ENCODE results near the gene CNNM2.

The CNNM2 gene

DNA sequence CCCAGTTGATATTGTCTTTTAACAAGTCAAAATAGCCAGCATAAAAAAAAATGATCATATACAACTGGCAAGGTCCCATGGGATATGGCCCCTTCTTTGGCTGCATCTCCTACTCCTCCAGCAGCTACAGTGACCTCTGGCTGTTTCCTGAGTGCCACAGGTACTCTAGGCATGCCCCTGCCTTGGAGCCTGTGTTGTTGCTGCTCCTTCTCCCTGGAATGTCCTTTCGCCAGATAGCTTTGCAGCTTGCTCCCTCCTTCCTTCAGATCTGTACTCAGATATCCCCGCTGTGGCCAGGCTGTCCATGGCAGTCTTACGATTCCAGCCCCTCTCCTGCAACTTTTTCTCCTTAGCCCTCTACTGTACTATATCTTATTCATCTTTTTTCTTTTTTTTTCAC lies 23.3 kb downstream of the CNNM2 start:
- Histone ChIP-seq H3K4me1 (ENCODE audit: insufficient read depth, insufficient read length) (no peaks in the 10 kb centered on the region), H3K36me3 (ENCODE audit: insufficient read depth, insufficient read length, low read length) (no peaks in the 10 kb centered on the region), H3K9me3 (ENCODE audit: insufficient read depth, low read length) (no peaks in the 10 kb centered on the region), H3K27me3 (ENCODE audit: insufficient read depth, insufficient read length) (no peaks in the 10 kb centered on the region), H3K9ac (ENCODE audit: insufficient read length, low read depth) (no peak overlapping the region), H3K4me3 (ENCODE audit: insufficient read length, low read depth) (no peak overlapping the region)
- TF ChIP-seq YY1 (IDR thresholded peaks at IDR 0.05; ENCODE audit: insufficient read depth, insufficient read length) (no peak), ZNF274 (IDR thresholded peaks at IDR 0.05; ENCODE audit: low read depth, low read length) (no peak), SUZ12 (IDR thresholded peaks at IDR 0.05; ENCODE audit: extremely low read depth, insufficient read depth, insufficient read length) (no peak)
- DNase-seq (ENCODE audit: low read depth, low spot score) = no peak

DNA sequence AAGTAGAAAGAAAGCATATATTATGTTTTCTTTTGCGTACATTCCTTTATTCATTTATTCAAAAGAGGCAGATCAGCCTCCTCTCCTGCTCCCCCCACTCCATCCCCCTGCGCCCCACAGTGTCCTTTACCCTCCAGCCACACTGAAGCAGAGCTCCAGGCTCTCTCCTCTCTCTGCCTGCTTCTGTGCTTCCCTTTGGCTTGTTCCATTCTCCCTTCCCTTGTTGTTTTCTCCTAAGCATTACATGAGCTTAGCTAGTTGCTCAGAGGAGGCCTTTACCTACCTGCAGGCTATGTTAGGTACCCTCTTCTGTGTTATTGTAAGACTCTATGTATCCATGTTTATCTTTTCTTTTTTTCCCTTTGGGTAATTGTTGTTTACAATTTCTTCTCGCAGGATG lies 27.4 kb downstream of the CNNM2 start:
- TF ChIP-seq ZNF274 (IDR thresholded peaks at IDR 0.05; ENCODE audit: low read depth, low read length) (no peak), SUZ12 (IDR thresholded peaks at IDR 0.05; ENCODE audit: extremely low read depth, insufficient read depth, insufficient read length) (no peak), YY1 (IDR thresholded peaks at IDR 0.05; ENCODE audit: insufficient read depth, insufficient read length) (no peak)
- Histone ChIP-seq H3K9me3 (ENCODE audit: insufficient read depth, low read length) (no peaks in the 10 kb centered on the region), H3K9ac (ENCODE audit: insufficient read length, low read depth) (no peak overlapping the region), H3K4me3 (ENCODE audit: insufficient read length, low read depth) (no peak overlapping the region), H3K27me3 (ENCODE audit: insufficient read depth, insufficient read length) (no peaks in the 10 kb centered on the region), H3K36me3 (ENCODE audit: insufficient read depth, insufficient read length, low read length) (no peaks in the 10 kb centered on the region), H3K4me1 (ENCODE audit: insufficient read depth, insufficient read length) (no peaks in the 10 kb centered on the region)
- no peak for DNase-seq (ENCODE audit: low read depth, low spot score)

DNA sequence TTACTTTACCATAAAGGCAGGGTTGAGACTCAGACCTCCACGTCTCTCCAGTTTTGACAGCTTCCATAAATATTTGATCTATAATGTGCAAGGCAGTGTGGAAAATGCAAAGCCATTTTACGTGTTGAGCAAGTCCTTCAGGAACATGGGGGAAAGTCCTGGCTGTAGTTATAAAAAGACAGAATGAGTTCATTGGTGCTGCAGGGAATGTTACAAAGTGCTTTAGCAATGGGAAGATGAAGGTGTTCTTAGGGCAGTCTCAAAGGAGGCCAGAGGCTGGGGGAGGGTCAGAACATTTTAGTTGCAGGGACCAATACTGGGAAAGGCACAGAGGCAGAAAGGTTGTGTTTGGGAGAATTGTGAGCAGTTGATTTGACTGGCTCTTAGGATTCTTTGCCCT lies 27.9 kb downstream of the CNNM2 start:
- DNase-seq (ENCODE audit: low read depth, low spot score) = no peak

DNA sequence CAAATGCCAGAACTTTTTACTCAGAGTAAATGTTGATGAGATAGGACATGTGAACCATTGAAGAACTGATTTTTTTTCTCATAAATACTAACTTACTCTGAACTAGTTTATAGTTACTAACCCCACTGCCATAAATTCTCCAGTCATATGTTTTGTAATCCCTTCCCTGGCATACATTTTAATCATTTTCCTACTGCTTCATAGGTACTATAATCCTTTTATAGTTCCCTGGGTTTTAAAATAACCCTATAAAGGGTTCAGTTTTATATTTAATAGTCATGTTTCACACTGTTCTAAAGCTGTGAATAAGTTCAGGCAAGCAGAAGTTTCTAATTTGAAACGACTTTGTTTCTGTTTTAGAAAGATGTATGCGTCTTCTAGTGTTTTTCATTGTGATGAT lies 28.9 kb downstream of the CNNM2 start:
- Histone ChIP-seq H3K4me1 (ENCODE audit: insufficient read depth, insufficient read length) (no peaks in the 10 kb centered on the region), H3K9me3 (ENCODE audit: insufficient read depth, low read length) (no peaks in the 10 kb centered on the region), H3K9ac (ENCODE audit: insufficient read length, low read depth) (no peak overlapping the region), H3K36me3 (ENCODE audit: insufficient read depth, insufficient read length, low read length) (no peaks in the 10 kb centered on the region), H3K27me3 (ENCODE audit: insufficient read depth, insufficient read length) (no peaks in the 10 kb centered on the region), H3K4me3 (ENCODE audit: insufficient read length, low read depth) (no peak overlapping the region)
- TF ChIP-seq SUZ12 (IDR thresholded peaks at IDR 0.05; ENCODE audit: extremely low read depth, insufficient read depth, insufficient read length) (no peak), YY1 (IDR thresholded peaks at IDR 0.05; ENCODE audit: insufficient read depth, insufficient read length) (no peak), ZNF274 (IDR thresholded peaks at IDR 0.05; ENCODE audit: low read depth, low read length) (no peak)
- no peak for DNase-seq (ENCODE audit: low read depth, low spot score)

More for the DNA sequence above, 27.9 kb downstream of the CNNM2 start:
- H3K9me3 ChIP-seq (ENCODE audit: insufficient read depth, low read length) = no peaks in the 10 kb centered on the region
- no peaks in the 10 kb centered on the region for H3K36me3 ChIP-seq (ENCODE audit: insufficient read depth, insufficient read length, low read length)
- H3K9ac ChIP-seq (ENCODE audit: insufficient read length, low read depth) = no peak overlapping the region
- H3K4me1 ChIP-seq (ENCODE audit: insufficient read depth, insufficient read length) = no peaks in the 10 kb centered on the region
- TF ChIP-seq ZNF274 (IDR thresholded peaks at IDR 0.05; ENCODE audit: low read depth, low read length) = no peak
- no peak for TF ChIP-seq SUZ12 (IDR thresholded peaks at IDR 0.05; ENCODE audit: extremely low read depth, insufficient read depth, insufficient read length)
- TF ChIP-seq YY1 (IDR thresholded peaks at IDR 0.05; ENCODE audit: insufficient read depth, insufficient read length) = no peak
- H3K4me3 ChIP-seq (ENCODE audit: insufficient read length, low read depth) = no peak overlapping the region
- no peaks in the 10 kb centered on the region for H3K27me3 ChIP-seq (ENCODE audit: insufficient read depth, insufficient read length)

DNA sequence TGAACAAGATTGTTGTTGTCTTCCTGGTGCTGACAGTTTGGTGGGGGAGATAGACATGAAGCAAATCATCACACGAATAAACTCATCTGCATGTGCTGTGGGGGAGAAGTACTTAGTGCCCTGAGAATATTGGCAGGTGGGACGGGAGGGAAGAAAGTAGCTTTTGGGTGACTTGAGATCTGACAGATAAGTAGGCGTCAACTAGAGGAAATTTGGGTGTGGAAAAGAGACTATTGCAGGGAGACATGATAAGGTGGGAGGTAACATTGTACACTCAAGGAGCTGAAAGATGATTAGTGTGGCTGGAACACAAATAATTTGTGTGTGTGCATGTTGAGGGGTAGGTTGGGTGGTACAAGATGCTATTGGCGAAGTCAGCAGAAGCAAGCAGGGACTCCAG lies 30.1 kb downstream of the CNNM2 start:
- H3K9ac ChIP-seq (ENCODE audit: insufficient read length, low read depth) = no peak overlapping the region
- H3K4me1 ChIP-seq (ENCODE audit: insufficient read depth, insufficient read length) = no peaks in the 10 kb centered on the region
- H3K9me3 ChIP-seq (ENCODE audit: insufficient read depth, low read length) = no peaks in the 10 kb centered on the region
- H3K36me3 ChIP-seq (ENCODE audit: insufficient read depth, insufficient read length, low read length) = no peaks in the 10 kb centered on the region
- H3K4me3 ChIP-seq (ENCODE audit: insufficient read length, low read depth) = no peak overlapping the region
- H3K27me3 ChIP-seq (ENCODE audit: insufficient read depth, insufficient read length) = no peaks in the 10 kb centered on the region
- TF ChIP-seq YY1 (IDR thresholded peaks at IDR 0.05; ENCODE audit: insufficient read depth, insufficient read length) (no peak), SUZ12 (IDR thresholded peaks at IDR 0.05; ENCODE audit: extremely low read depth, insufficient read depth, insufficient read length) (no peak), ZNF274 (IDR thresholded peaks at IDR 0.05; ENCODE audit: low read depth, low read length) (no peak)
- no peak for DNase-seq (ENCODE audit: low read depth, low spot score)

DNA sequence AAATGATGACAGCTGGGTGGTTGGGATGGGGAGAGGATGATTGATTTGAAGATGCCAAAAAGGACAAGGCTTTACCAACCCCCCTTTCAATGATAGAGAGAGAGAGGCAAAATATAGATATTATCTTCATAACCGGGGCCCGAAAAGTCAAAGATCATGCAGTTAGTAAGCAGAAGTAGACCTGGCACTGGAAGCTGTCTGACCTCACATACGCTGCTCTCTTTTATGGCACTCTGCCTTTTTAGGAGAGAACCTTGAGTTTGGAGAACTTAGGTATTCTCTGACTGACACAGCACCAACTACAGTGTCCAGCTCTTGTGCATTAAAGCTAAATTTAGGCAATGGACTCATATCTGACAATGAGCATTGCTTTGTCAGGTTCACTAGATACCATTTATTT lies 30.7 kb downstream of the CNNM2 start:
- Histone ChIP-seq H3K4me3 (ENCODE audit: insufficient read length, low read depth) (no peak overlapping the region), H3K9ac (ENCODE audit: insufficient read length, low read depth) (no peak overlapping the region), H3K27me3 (ENCODE audit: insufficient read depth, insufficient read length) (no peaks in the 10 kb centered on the region), H3K4me1 (ENCODE audit: insufficient read depth, insufficient read length) (no peaks in the 10 kb centered on the region), H3K36me3 (ENCODE audit: insufficient read depth, insufficient read length, low read length) (no peaks in the 10 kb centered on the region), H3K9me3 (ENCODE audit: insufficient read depth, low read length) (no peaks in the 10 kb centered on the region)
- TF ChIP-seq ZNF274 (IDR thresholded peaks at IDR 0.05; ENCODE audit: low read depth, low read length) (no peak), SUZ12 (IDR thresholded peaks at IDR 0.05; ENCODE audit: extremely low read depth, insufficient read depth, insufficient read length) (no peak), YY1 (IDR thresholded peaks at IDR 0.05; ENCODE audit: insufficient read depth, insufficient read length) (no peak)
- DNase-seq (ENCODE audit: low read depth, low spot score) = no peak

DNA sequence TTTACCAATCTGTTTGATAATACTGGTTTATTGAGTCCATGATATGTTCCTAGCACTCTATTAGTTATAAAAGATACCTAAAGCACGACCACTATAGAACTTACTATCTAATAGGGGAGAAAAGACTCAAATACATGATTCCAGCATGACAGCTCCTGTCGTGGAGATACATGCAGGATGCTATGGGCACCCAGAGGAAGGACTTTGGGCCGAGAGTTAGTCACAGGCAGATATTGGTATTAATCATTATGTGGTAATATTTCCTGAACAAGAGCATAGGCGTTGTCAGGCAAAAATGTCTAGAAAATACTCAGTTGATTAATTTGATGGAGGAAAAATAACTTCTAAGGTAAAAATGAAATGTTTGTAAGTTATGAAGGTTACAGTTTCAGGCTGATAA lies 31.8 kb downstream of the CNNM2 start:
- no peaks in the 10 kb centered on the region for H3K36me3 ChIP-seq (ENCODE audit: insufficient read depth, insufficient read length, low read length)

DNA sequence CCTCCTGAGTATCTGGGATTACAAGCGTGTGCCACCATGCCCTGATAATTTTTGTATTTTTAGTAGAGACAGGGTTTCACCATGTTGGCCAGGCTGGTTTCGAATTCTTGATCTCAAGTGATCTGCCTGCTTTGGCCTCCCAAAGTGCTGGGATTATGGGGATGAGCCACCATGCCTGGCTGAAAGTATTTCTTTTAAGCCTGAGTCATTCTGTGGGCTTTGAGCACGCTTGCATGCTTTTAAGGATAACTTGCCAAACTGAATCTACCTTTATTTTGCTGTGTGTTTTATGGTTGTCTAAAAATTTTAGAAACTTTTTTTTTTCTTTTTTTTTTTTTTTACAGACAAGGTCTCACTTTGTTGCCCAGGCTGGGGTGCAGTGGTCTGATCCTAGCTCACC lies 33.2 kb downstream of the CNNM2 start:
- Histone ChIP-seq H3K9me3 (ENCODE audit: insufficient read depth, low read length) (no peaks in the 10 kb centered on the region), H3K36me3 (ENCODE audit: insufficient read depth, insufficient read length, low read length) (no peaks in the 10 kb centered on the region), H3K4me3 (ENCODE audit: insufficient read length, low read depth) (no peak overlapping the region), H3K27me3 (ENCODE audit: insufficient read depth, insufficient read length) (no peaks in the 10 kb centered on the region), H3K9ac (ENCODE audit: insufficient read length, low read depth) (no peak overlapping the region), H3K4me1 (ENCODE audit: insufficient read depth, insufficient read length) (no peaks in the 10 kb centered on the region)
- no peak for TF ChIP-seq YY1 (IDR thresholded peaks at IDR 0.05; ENCODE audit: insufficient read depth, insufficient read length)
- no peak for TF ChIP-seq ZNF274 (IDR thresholded peaks at IDR 0.05; ENCODE audit: low read depth, low read length)
- TF ChIP-seq SUZ12 (IDR thresholded peaks at IDR 0.05; ENCODE audit: extremely low read depth, insufficient read depth, insufficient read length) = no peak
- no peak for DNase-seq (ENCODE audit: low read depth, low spot score)

More for the DNA sequence above, 31.8 kb downstream of the CNNM2 start:
- DNase-seq (ENCODE audit: low read depth, low spot score) = no peak
- no peaks in the 10 kb centered on the region for H3K4me1 ChIP-seq (ENCODE audit: insufficient read depth, insufficient read length)
- no peak overlapping the region for H3K4me3 ChIP-seq (ENCODE audit: insufficient read length, low read depth)
- no peaks in the 10 kb centered on the region for H3K27me3 ChIP-seq (ENCODE audit: insufficient read depth, insufficient read length)
- TF ChIP-seq SUZ12 (IDR thresholded peaks at IDR 0.05; ENCODE audit: extremely low read depth, insufficient read depth, insufficient read length) = no peak
- no peaks in the 10 kb centered on the region for H3K9me3 ChIP-seq (ENCODE audit: insufficient read depth, low read length)
- no peak overlapping the region for H3K9ac ChIP-seq (ENCODE audit: insufficient read length, low read depth)
